HG02938 (cell line): ENCODE measurements around the gene KISS1R.

Experiments used
- ATAC-seq: cut with Tn5 transposase; IDR thresholded peaks from one replicate; pipeline ENCODE4 v1.9.1; 2021; ENCODE audit warnings: mild to moderate bottlenecking, moderate library complexity; ENCODE audit not compliant: unreplicated experiment

KISS1R gene

DNA sequence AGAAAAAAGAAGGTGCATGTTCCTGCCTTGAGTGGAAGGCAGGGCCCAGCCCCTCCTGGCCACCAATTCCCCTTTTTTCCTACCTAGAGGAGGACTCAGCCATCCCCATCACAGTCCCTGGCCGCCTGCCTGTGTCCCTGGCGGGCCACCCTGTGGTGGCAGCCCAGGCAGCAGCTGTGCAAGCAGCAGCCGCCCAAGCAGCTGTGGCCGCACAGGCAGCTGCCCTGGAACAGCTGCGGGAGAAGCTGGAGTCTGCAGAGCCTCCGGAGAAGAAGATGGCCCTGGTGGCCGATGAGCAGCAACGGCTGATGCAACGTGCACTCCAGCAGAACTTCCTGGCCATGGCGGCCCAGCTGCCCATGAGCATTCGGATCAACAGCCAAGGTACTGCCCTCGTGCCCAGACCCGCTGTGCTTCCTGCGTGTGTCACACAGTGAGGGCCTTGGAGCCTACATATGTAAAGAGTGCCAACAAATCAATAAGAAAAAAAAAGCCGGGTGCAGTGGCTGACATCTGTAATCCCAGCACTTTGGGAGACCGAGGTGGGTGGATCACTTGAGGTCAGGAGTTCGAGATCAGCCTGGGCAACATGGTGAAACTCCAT lies 49.5 kb downstream of the KISS1R start:
- no peak for ATAC-seq
